ENCODE results near the gene IL16. TPM values are rescaled to one million over a fixed set of nuclear protein-coding genes. Genes with fewer than 3 reads are reported as not detected.
A peak's percentile ranks its signal among the peaks of the same experiment; 100 is the strongest.

IL16 gene
- total and polyA plus RNA-seq, 4 donors: 1.9 to 6.9 (median 4.4) TPM

GRCh38 chr15:81275711-81276392, 79.2 kb downstream of the IL16 start:
- Histone ChIP-seq H3K9ac (ENCODE audit: low read depth in 1 of 2, low read length in 2 of 2) (peak overlapping the region in 1 of 2 donors; percentile 23), H3K27ac (ENCODE audit: low read depth in 1 of 2, low read length in 2 of 2) (peak overlapping the region; percentile 45 to 62), H3K4me1 (ENCODE audit: control insufficient read depth in 4 of 4, insufficient read depth in 4 of 4, low read length in 3 of 4) (peaks cover 16 to 63% (median 54%) of the 10 kb centered on the region in 4 donors), H3K9me3 (ENCODE audit: control insufficient read depth in 4 of 4, low read length in 3 of 4) (no peaks in the 10 kb centered on the region), H3K36me3 (ENCODE audit: control insufficient read depth in 4 of 4, insufficient read depth in 3 of 4, low read depth in 1 of 4, low read length in 3 of 4) (no peaks in the 10 kb centered on the region), H3K27me3 (ENCODE audit: control insufficient read depth in 4 of 4, insufficient read depth in 4 of 4, low read length in 3 of 4) (no peaks in the 10 kb centered on the region), H3K4me3 (ENCODE audit: low read depth in 1 of 3, low read length in 3 of 3) (no peak overlapping the region)
- 61% methylated on average over 3 of the region's 3 CpGs for WGBS
- no peak for DNase-seq (ENCODE audit: low spot score)
- TF ChIP-seq RXRA (IDR thresholded peaks at IDR 0.05) (peak; percentile 67 to 84), EGR1 (IDR thresholded peaks at IDR 0.05; ENCODE audit: low read depth in 2 of 2) (peak in 1 of 2 donors; percentile 40), MAX (IDR thresholded peaks at IDR 0.05) (peak; percentile 62), CTCF (IDR thresholded peaks at IDR 0.05; ENCODE audit: low read depth, low read length, missing input control) (no peak), ZBTB33 (IDR thresholded peaks at IDR 0.05) (peak; percentile 83), HNF4G (IDR thresholded peaks at IDR 0.05) (no peak), FOXA2 (IDR thresholded peaks at IDR 0.05) (peak; percentile 21), SP1 (IDR thresholded peaks at IDR 0.05) (peak; percentile 71), ATF3 (IDR thresholded peaks at IDR 0.05) (no peak), NR2F2 (IDR thresholded peaks at IDR 0.05) (peak; percentile 36), HNF4A (conservative IDR thresholded peaks at IDR 0.05) (peak; percentile 80 to 87), FOXA1 (IDR thresholded peaks at IDR 0.05) (no peak), TAF1 (conservative IDR thresholded peaks at IDR 0.05) (no peak), YY1 (IDR thresholded peaks at IDR 0.05) (peak; percentile 55), GABPA (IDR thresholded peaks at IDR 0.05 in 1 of 2, conservative IDR thresholded peaks at IDR 0.05 in 1 of 2) (no peak), REST (IDR thresholded peaks at IDR 0.05) (peak; percentile 44), RAD21 (IDR thresholded peaks at IDR 0.05) (peak; percentile 14 to 38), JUND (IDR thresholded peaks at IDR 0.05) (peak in 1 of 2 donors; percentile 86)

Measured in liver (tissue), 9 donors.